H1 (cell line): Measurements from ENCODE around the gene CCDC71. TPM values are rescaled to one million over a fixed set of nuclear protein-coding genes. Genes with fewer than 3 reads are reported as not detected.

Experiments used
- BCL11A ChIP-seq, 2 experiments: IDR thresholded peaks; one replicate each; pipeline ENCODE4 v1.6.1; 2011; ENCODE audit warnings: low read depth in 2 of 2, low read length in 2 of 2, mild to moderate bottlenecking in 2 of 2
- GABPA ChIP-seq: IDR thresholded peaks from 2 replicates; pipeline ENCODE4 v1.6.1; 2011; ENCODE audit warnings: mild to moderate bottlenecking, low read length, moderate library complexity, borderline replicate concordance; ENCODE audit not compliant: insufficient read depth
- NANOG ChIP-seq: IDR thresholded peaks from 2 replicates; pipeline ENCODE4 v1.6.1; 2011; ENCODE audit warnings: low read length, low read depth, mild to moderate bottlenecking, inconsistent platforms; ENCODE audit not compliant: insufficient read depth, poor library complexity, severe bottlenecking
- NRF1 ChIP-seq: IDR thresholded peaks from 2 replicates; pipeline ENCODE4 v1.6.1; 2011; ENCODE audit warnings: mild to moderate bottlenecking, low read depth, low read length, improper control_type of control experiment
- RAD21 ChIP-seq, 2 experiments: IDR thresholded peaks in 1 of 2; conservative IDR thresholded peaks in 1 of 2; 2 replicates each; pipeline ENCODE4 v1.6.1; 2011; ENCODE audit warnings: low read depth in 2 of 2, low read length in 2 of 2, improper control_type of control experiment in 1 of 2, inconsistent platforms in 1 of 2, mild to moderate bottlenecking in 1 of 2, moderate library complexity in 1 of 2
- SAP30 ChIP-seq: fragments of 300-600 bp; sonication (generic); IDR thresholded peaks from 2 replicates; pipeline ENCODE4 v1.7.1; 2012; ENCODE audit warnings: low read length, moderate library complexity, mild to moderate bottlenecking, inconsistent platforms; ENCODE audit not compliant: insufficient read depth, insufficient replicate concordance
- SIN3A ChIP-seq, 2 experiments: IDR thresholded peaks in 1 of 2; conservative IDR thresholded peaks in 1 of 2; 2 replicates each; pipeline ENCODE4 v1.6.1; 2011 to 2012; ENCODE audit warnings: low read length in 2 of 2, improper control_type of control experiment in 1 of 2, low read depth in 1 of 2, mild to moderate bottlenecking in 1 of 2
- SRF ChIP-seq: IDR thresholded peaks from 2 replicates; pipeline ENCODE4 v1.6.1; 2011; ENCODE audit warnings: mild to moderate bottlenecking, low read depth, low read length, moderate library complexity
- SUZ12 ChIP-seq: fragments of 200-600 bp; sonication (generic); IDR thresholded peaks from 2 replicates; pipeline ENCODE4 v1.6.1; 2012; ENCODE audit warnings: mild to moderate bottlenecking, inconsistent platforms, low read length, moderate library complexity, mixed read lengths
- polyA plus RNA-seq, 7 experiments: library from polyadenylated mRNA; depleted of rRNA in 3 of 7; stranded (reverse) in 5 of 7; unstranded in 2 of 7; fragments of >200 nt in 5 of 7; fragments of 200-250 nt in 2 of 7; gene quantifications; 1 replicate in 5 of 7; 2 replicates in 1 of 7; 4 replicates in 1 of 7; pipeline versions ENCODE4 v1.2.1 to v1.2.3, GENCODE V29; 2011 to 2013; ENCODE audit warnings: missing spikeins in 2 of 7, mixed read lengths in 2 of 7
- total RNA-seq: library from RNA; stranded (reverse); fragmentation: NEBNext Ultra II Directional; extraction: Animal tissue kit (Norgen Biotek cat#: 25700); gene quantifications from 2 replicates; pipeline ENCODE4 v1.2.1, GENCODE V29; 2021
- TF ChIP-seq, protein P1 (sequence below): IDR thresholded peaks from 2 replicates; pipeline ENCODE4 v1.6.1; 2012; ENCODE audit warnings: inconsistent platforms

CCDC71 gene
- total and polyA plus RNA-seq, 2 of the 8 experiments (the other 6 are each of a cell fraction or from before 2014, with no cell fraction given) = 26.7 to 57.4 TPM

- TF ChIP-seq RAD21 (IDR thresholded peaks at IDR 0.05 in 1 of 2, conservative IDR thresholded peaks at IDR 0.05 in 1 of 2; ENCODE audit: low read depth in 2 of 2, low read length in 2 of 2) = no peak
- no peak for TF ChIP-seq SIN3A (conservative IDR thresholded peaks at IDR 0.05 in 1 of 2, IDR thresholded peaks at IDR 0.05 in 1 of 2; ENCODE audit: low read depth in 1 of 2, low read length in 2 of 2)
- TF ChIP-seq NRF1 = no peak
- no peak for TF ChIP-seq BCL11A (IDR thresholded peaks at IDR 0.05; ENCODE audit: low read depth in 2 of 2, low read length in 2 of 2)
- TF ChIP-seq, protein P1, sequence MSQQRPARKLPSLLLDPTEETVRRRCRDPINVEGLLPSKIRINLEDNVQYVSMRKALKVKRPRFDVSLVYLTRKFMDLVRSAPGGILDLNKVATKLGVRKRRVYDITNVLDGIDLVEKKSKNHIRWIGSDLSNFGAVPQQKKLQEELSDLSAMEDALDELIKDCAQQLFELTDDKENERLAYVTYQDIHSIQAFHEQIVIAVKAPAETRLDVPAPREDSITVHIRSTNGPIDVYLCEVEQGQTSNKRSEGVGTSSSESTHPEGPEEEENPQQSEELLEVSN = no peak
- TF ChIP-seq SAP30 = no peak
- no peak for TF ChIP-seq NANOG
- no peak for TF ChIP-seq SUZ12
- no peak for TF ChIP-seq GABPA
- TF ChIP-seq SRF = no peak
- TF ChIP-seq, all 59 proteins: peak for 0
Measured at GRCh38 chr3:49122886-49123545, 43.1 kb downstream of the CCDC71 start (continued).
